Measurements from ENCODE around the gene PPM1L. TPM values are rescaled to one million over a fixed set of nuclear protein-coding genes. Genes with fewer than 3 reads are reported as not detected.
"Not testable (repeated sequence)": the region's sequence is repeated elsewhere in the genome, so short reads cannot be mapped to it uniquely, and the experiment has no call there.

Gene PPM1L
- total and polyA plus RNA-seq, 4 experiments from 2014 or later, result 0.84 to 6.5 (median 3.4) TPM

DNA sequence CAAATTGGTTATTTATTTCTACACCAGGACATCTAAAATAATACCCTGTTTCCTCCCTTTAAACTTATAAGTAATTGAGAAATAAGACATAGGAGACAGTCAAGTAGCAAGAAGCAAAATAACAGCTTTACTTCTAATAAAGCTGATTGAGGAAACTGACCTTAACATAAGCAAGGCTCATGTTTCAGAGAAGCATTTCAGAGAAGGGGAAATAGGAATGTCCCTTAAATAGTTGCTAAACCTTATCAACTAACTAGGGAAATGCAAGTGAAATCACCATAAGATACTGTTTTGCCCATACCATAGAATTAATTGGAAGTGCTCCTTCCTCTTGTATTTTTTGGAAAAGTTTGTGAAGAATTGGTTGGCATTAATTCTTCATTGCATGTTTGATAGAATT, 264.2 kb downstream of the PPM1L start:
- Mint-ChIP-seq H3K27me3 (no peaks in the 10 kb centered on the region), H3K4me3 (no peak overlapping the region), H3K36me3 (peaks cover 2 to 11% of the 10 kb centered on the region in 2 donors), H3K27ac (no peak overlapping the region), H3K9me3 (peaks cover 0 to 29% (median 18%) of the 10 kb centered on the region in 8 donors), H3K4me1 (no peaks in the 10 kb centered on the region)
- Histone ChIP-seq H3K9me3 (ENCODE audit: control insufficient read depth in 1 of 2, low read length in 2 of 2) (no peaks in the 10 kb centered on the region), H3K36me3 (ENCODE audit: insufficient read depth, low read length) (no peaks in the 10 kb centered on the region), H3K27ac (ENCODE audit: low read depth, low read length) (no peak overlapping the region), H3K4me3 (ENCODE audit: low read length in 2 of 2) (no peak overlapping the region), H3K27me3 (ENCODE audit: insufficient read depth, low read length) (no peaks in the 10 kb centered on the region), H3K4me1 (ENCODE audit: insufficient read depth, low read length) (no peaks in the 10 kb centered on the region)
- ChIA-PET CTCF (ENCODE audit: partially characterized antibody) (no interaction called here), POLR2A (ENCODE audit: partially characterized antibody) (no interaction called here)
- intact Hi-C loops (cut with micrococcal nuclease), result no loop called here
- no peak for DNase-seq

DNA sequence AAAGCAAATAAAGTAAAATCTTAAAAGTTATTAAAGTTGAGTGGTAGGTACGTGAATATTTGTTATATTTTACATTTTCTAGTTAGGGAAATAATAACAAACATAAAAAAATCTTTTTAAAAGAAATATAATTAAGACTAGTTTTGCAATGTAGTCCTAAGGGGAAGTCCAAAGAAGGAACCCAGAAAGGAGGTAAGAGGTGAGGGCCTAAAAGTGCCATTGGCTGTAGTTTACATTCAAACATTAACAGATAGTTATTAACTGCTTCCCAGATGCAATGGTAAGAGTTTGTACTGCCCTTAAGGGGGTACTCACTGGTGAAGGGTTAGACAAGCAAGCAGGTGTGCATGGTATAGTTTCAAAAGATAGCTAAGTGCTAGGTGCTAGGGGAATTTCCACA, 269.9 kb downstream of the PPM1L start:
- H3K27me3 Mint-ChIP-seq, result no peaks in the 10 kb centered on the region
- Histone ChIP-seq H3K27ac (ENCODE audit: low read depth, low read length) (no peak overlapping the region), H3K9me3 (ENCODE audit: control insufficient read depth in 1 of 2, low read length in 2 of 2) (no peaks in the 10 kb centered on the region), H3K4me1 (ENCODE audit: insufficient read depth, low read length) (no peaks in the 10 kb centered on the region), H3K36me3 (ENCODE audit: insufficient read depth, low read length) (no peaks in the 10 kb centered on the region), H3K4me3 (ENCODE audit: low read length in 2 of 2) (no peak overlapping the region), H3K27me3 (ENCODE audit: insufficient read depth, low read length) (no peaks in the 10 kb centered on the region)
- ChIA-PET POLR2A (ENCODE audit: partially characterized antibody) (no interaction called here), CTCF (ENCODE audit: partially characterized antibody) (no interaction called here)
- intact Hi-C loops (cut with micrococcal nuclease), result no loop called here
- no peak overlapping the region for H3K27ac Mint-ChIP-seq
- H3K4me1 Mint-ChIP-seq, result no peaks in the 10 kb centered on the region
- DNase-seq, result no peak
- H3K4me3 Mint-ChIP-seq, result no peak overlapping the region
- peaks cover 2 to 15% of the 10 kb centered on the region in 2 donors for H3K36me3 Mint-ChIP-seq
- H3K9me3 Mint-ChIP-seq, result peaks cover 5 to 32% (median 13%) of the 10 kb centered on the region in 8 donors

DNA sequence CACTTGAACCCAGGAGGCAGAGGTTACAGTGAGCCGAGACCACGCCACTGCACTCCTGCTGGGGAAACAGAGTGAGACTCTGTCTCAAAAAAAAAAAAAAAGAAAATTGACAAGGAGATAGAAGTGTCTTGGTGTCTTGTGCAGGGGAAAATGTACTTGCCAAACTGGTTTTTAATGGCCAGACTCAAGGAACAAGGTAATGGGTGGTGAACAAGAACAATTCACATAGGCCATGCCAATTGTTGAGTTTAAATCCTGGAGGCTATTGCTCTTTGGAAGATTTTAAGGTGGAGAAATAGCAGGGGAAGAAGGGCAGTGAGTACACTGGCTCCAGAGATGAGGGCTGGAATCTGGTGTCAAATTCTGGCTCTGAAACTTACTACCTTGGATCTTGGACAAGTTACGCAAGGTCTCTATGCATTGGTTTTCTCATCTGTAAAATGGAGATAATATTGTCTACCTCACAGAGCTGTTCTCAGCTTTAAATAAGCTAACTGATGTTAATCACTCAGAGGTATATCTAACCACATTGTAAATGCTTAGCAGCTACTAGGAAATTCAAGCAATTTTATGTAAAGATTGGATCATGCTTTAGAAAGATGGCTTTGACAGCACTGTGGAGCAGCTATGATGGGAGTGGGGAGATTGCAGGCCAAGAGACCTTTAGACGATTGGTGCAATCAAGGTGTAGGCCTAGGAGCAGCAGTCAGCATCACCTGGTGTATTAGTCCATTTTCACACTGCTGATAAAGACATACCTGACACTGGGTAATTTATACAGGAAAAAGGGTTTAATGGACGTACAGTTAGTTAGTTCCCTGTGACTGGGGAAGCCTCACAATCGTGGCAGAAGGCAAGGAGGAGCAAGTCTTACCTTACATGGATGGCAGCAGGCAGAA, 270.8 kb downstream of the PPM1L start:
- intact Hi-C loops (cut with micrococcal nuclease), result no loop called here
- no peaks in the 10 kb centered on the region for H3K4me1 ChIP-seq (ENCODE audit: insufficient read depth, low read length)
- no peak overlapping the region for H3K27ac ChIP-seq (ENCODE audit: low read depth, low read length)
- no peak for DNase-seq
- Mint-ChIP-seq H3K27ac (no peak overlapping the region), H3K9me3 (peaks cover 5 to 31% (median 13%) of the 10 kb centered on the region in 8 donors), H3K36me3 (peaks cover 4 to 18% of the 10 kb centered on the region in 2 donors), H3K4me1 (no peaks in the 10 kb centered on the region), H3K4me3 (no peak overlapping the region), H3K27me3 (no peaks in the 10 kb centered on the region)
- no peak overlapping the region for H3K4me3 ChIP-seq (ENCODE audit: low read length in 2 of 2)
- ChIA-PET CTCF (ENCODE audit: partially characterized antibody) (no interaction called here), POLR2A (ENCODE audit: partially characterized antibody) (no interaction called here)
- H3K27me3 ChIP-seq (ENCODE audit: insufficient read depth, low read length), result no peaks in the 10 kb centered on the region
- H3K36me3 ChIP-seq (ENCODE audit: insufficient read depth, low read length), result no peaks in the 10 kb centered on the region
- no peaks in the 10 kb centered on the region for H3K9me3 ChIP-seq (ENCODE audit: control insufficient read depth in 1 of 2, low read length in 2 of 2)

DNA sequence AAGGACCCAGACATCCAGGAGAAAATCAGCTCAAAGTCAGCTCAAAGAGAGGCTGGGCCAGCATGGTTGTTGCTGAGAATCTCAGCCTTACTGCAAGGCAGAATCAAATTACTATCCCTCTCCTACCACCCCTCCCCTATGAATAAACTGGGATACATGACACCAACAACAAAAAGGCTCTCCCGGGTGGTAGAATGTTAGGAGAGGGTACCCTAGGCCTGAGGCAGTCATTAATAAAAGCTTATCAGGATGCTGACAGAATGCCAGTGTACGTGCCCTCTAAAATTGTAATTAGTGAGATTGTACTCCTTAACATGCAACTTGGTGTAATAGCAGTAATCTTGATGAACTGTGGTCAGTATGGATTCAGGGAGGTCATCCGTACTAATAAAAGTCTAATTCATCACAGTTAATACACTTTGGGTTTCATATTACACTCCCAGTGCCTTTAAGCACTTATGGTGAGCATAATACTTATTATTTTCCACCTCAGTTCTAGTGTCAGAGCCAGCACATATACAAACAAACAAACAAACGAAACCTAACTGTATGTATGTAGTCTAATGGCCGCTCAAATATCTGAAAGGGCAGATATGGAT, 272.6 kb downstream of the PPM1L start:
- POLR2A ChIA-PET (ENCODE audit: partially characterized antibody), result no interaction called here

DNA sequence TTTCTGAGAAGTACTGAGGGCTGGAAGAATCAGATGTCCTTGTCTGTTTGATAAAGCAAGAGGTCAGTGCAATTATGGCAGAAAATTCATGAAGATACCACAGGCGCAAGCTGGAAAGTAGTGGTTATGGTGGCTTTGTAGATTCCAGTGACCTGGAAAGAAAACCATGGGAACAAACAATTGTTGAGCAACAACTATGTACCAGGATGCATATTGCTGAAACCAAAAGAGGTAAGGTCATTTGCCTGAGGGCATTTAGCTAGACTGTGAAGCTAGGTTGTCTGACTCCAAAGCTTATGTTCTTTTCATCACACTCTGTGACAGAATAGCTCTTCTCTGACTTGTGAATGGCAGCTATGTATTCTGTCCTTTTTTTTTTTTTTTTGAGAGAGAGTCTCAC, 275.1 kb downstream of the PPM1L start:
- peaks cover 0 to 5% (median 3%) of the 10 kb centered on the region in 4 donors for H3K4me1 Mint-ChIP-seq
- Histone ChIP-seq H3K4me3 (ENCODE audit: low read length in 2 of 2) (no peak overlapping the region), H3K27ac (ENCODE audit: low read depth, low read length) (no peak overlapping the region), H3K4me1 (ENCODE audit: insufficient read depth, low read length) (no peaks in the 10 kb centered on the region), H3K9me3 (ENCODE audit: control insufficient read depth in 1 of 2, low read length in 2 of 2) (no peaks in the 10 kb centered on the region), H3K36me3 (ENCODE audit: insufficient read depth, low read length) (no peaks in the 10 kb centered on the region), H3K27me3 (ENCODE audit: insufficient read depth, low read length) (no peaks in the 10 kb centered on the region)
- no peaks in the 10 kb centered on the region for H3K27me3 Mint-ChIP-seq
- peaks cover 5 to 13% of the 10 kb centered on the region in 2 donors for H3K36me3 Mint-ChIP-seq
- peaks cover 2 to 46% (median 21%) of the 10 kb centered on the region in 8 donors for H3K9me3 Mint-ChIP-seq
- DNase-seq, result no peak
- ChIA-PET CTCF (ENCODE audit: partially characterized antibody) (interaction anchor here (0.9 kb wide), 1 partner anchor 90 kb away, joined by 3 read pairs; no protein-coding TSS in a partner anchor), POLR2A (ENCODE audit: partially characterized antibody) (no interaction called here)
- no peak overlapping the region for H3K4me3 Mint-ChIP-seq
- H3K27ac Mint-ChIP-seq, result no peak overlapping the region
- intact Hi-C loops (cut with micrococcal nuclease), result no loop called here

More for the DNA sequence above, 272.6 kb downstream of the PPM1L start:
- H3K36me3 ChIP-seq (ENCODE audit: insufficient read depth, low read length), result no peaks in the 10 kb centered on the region
- no peak overlapping the region for H3K27ac ChIP-seq (ENCODE audit: low read depth, low read length)
- H3K4me3 ChIP-seq (ENCODE audit: low read length in 2 of 2), result no peak overlapping the region
- Mint-ChIP-seq H3K4me1 (no peaks in the 10 kb centered on the region), H3K36me3 (peaks cover 5 to 15% of the 10 kb centered on the region in 2 donors), H3K4me3 (no peak overlapping the region), H3K9me3 (peaks cover 4 to 32% (median 17%) of the 10 kb centered on the region in 8 donors), H3K27ac (no peak overlapping the region), H3K27me3 (no peaks in the 10 kb centered on the region)
- no peaks in the 10 kb centered on the region for H3K4me1 ChIP-seq (ENCODE audit: insufficient read depth, low read length)
- no peak for DNase-seq
- no peaks in the 10 kb centered on the region for H3K9me3 ChIP-seq (ENCODE audit: control insufficient read depth in 1 of 2, low read length in 2 of 2)
- CTCF ChIA-PET (ENCODE audit: partially characterized antibody), result no interaction called here
- intact Hi-C loops (cut with micrococcal nuclease), result no loop called here
- H3K27me3 ChIP-seq (ENCODE audit: insufficient read depth, low read length), result no peaks in the 10 kb centered on the region

DNA sequence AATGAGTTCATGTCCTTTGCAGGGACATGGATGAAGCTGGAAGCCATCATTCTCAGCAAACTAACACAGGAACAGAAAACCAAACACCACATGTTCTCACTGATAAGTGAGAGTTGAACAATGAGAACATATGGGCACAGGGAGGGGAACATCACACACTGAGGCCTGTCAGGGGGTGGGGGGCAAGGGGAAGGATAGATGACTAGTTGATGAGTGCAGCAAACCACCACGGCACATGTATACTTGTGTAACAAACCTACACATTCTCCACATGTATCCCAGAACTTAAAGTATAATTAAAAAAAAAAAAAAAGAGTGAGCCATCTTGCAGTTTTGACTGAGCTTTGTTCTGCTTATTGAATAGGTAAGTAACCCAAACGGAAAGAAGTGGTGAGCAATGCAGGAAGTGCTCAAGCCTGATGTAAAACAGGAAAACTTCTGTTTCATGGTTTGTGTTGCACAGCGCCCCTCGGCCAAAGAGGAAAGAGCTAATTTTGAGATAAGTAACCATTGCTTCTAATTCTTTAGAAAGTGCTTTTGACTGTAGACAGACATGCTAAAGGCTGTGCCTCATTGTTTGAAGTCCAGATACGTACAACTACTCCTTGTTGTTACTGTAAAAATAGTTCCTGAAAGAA, 279.0 kb downstream of the PPM1L start:
- H3K36me3 ChIP-seq (ENCODE audit: insufficient read depth, low read length); H3K27ac ChIP-seq (ENCODE audit: low read depth, low read length); POLR2A ChIA-PET (ENCODE audit: partially characterized antibody); CTCF ChIA-PET (ENCODE audit: partially characterized antibody); H3K4me1 Mint-ChIP-seq; H3K4me3 ChIP-seq (ENCODE audit: low read length in 2 of 2); DNase-seq; H3K4me3 Mint-ChIP-seq; H3K27me3 Mint-ChIP-seq; H3K27ac Mint-ChIP-seq; H3K9me3 ChIP-seq (ENCODE audit: control insufficient read depth in 1 of 2, low read length in 2 of 2); intact Hi-C loops (cut with micrococcal nuclease); H3K27me3 ChIP-seq (ENCODE audit: insufficient read depth, low read length); H3K4me1 ChIP-seq (ENCODE audit: insufficient read depth, low read length): not testable (repeated sequence)
- Mint-ChIP-seq H3K36me3 (peaks cover 8 to 19% of the 10 kb centered on the region in 2 donors), H3K9me3 (peaks cover 0 to 48% (median 29%) of the 10 kb centered on the region in 8 donors)

DNA sequence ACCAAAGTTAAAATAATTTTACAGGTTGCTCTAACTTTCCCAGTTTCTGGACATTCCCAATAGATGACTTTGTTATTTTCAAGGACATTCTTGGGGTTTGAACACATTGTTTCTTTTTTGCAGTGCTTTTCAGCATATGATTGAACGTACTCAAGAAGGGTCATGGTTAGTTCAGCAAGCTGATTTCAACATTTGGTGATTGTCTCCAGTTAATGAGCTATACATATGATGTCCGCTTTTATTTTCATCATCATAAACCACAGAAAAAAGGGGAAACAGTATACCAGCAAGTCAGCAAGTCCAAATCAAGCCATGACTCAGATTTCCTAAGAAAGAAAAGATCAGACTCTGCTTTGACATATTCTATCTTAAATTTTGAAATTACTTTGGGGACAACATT, 279.7 kb downstream of the PPM1L start:
- H3K9me3 Mint-ChIP-seq, result peaks cover 0 to 44% (median 31%) of the 10 kb centered on the region in 8 donors
- Histone ChIP-seq H3K4me3 (ENCODE audit: low read length in 2 of 2) (no peak overlapping the region), H3K4me1 (ENCODE audit: insufficient read depth, low read length) (no peaks in the 10 kb centered on the region), H3K27ac (ENCODE audit: low read depth, low read length) (no peak overlapping the region), H3K9me3 (ENCODE audit: control insufficient read depth in 1 of 2, low read length in 2 of 2) (no peaks in the 10 kb centered on the region), H3K36me3 (ENCODE audit: insufficient read depth, low read length) (no peaks in the 10 kb centered on the region), H3K27me3 (ENCODE audit: insufficient read depth, low read length) (no peaks in the 10 kb centered on the region)
- ChIA-PET POLR2A (ENCODE audit: partially characterized antibody) (no interaction called here), CTCF (ENCODE audit: partially characterized antibody) (no interaction called here)
- H3K4me1 Mint-ChIP-seq, result peaks cover 0 to 5% (median 3%) of the 10 kb centered on the region in 4 donors
- H3K36me3 Mint-ChIP-seq, result peaks cover 8 to 17% of the 10 kb centered on the region in 2 donors
- H3K27ac Mint-ChIP-seq, result no peak overlapping the region
- H3K4me3 Mint-ChIP-seq, result no peak overlapping the region
- intact Hi-C loops (cut with micrococcal nuclease), result no loop called here
- peaks cover 0 to 4% of the 10 kb centered on the region in 2 donors for H3K27me3 Mint-ChIP-seq
- DNase-seq, result no peak

Measured in CD4-positive, alpha-beta memory T cell (primary cell).